GM12878 (cell line): ENCODE data around the gene ATRNL1. TPM values are rescaled to one million over a fixed set of nuclear protein-coding genes. Genes with fewer than 3 reads are reported as not detected.

Experiments
- ATAC-seq: fragments of 200-7000 bp; cut with Tn5 transposase; 3 replicates; pipeline ENCODE4 v1.9.1; 2020; ENCODE audit warnings: mild to moderate bottlenecking, moderate library complexity
- BruUV-seq: library from RNA; stranded (reverse); fragments of 400-500 nt; replicated peaks from 2 replicates; lab custom pipeline; 2021; lab: Mats Ljungman, UMichigan
- CTCF ChIA-PET: fragments of 300-600 bp; sonication (Branson Sonifier 250); formaldehyde crosslinking; extraction: SDS; loops from one replicate; lab custom pipeline; 2021; ENCODE audit warnings: inconsistent platforms; lab: Yijun Ruan, JAX
- POLR2A ChIA-PET: fragments of 350-600 bp; formaldehyde crosslinking; extraction: SDS; loops from one replicate; lab custom pipeline; 2021; ENCODE audit warnings: inconsistent platforms; lab: Charles Lee
- RAD21 ChIA-PET: fragments of 300-600 bp; sonication (Branson Sonifier 250); formaldehyde crosslinking; loops from one replicate; lab custom pipeline; 2023; ENCODE audit warnings: antibody characterized with exemption; ENCODE audit not compliant: unreplicated experiment; lab: Charles Lee
- SMC1A ChIA-PET: fragments of 300-600 bp; sonication (Branson Sonifier 250); formaldehyde crosslinking; loops from one replicate; lab custom pipeline; 2023; ENCODE audit not compliant: unreplicated experiment, uncharacterized antibody; lab: Charles Lee
- DNase-seq: peaks from one replicate; pipeline ENCODE4 v3.0.0-alpha.2; 2011; ENCODE audit warnings: low read depth, low spot score
- FAIRE-seq: peaks from 3 replicates; lab custom pipeline; 2011; peaks lifted over from hg19 to GRCh38; lab: Jason Lieb, UNC
- H2AFZ ChIP-seq: 2 replicates; pipeline ENCODE4 v1.6.0; 2011; ENCODE audit warnings: low read depth, low read length, control low read depth; ENCODE audit not compliant: control insufficient read depth
- H3K27ac ChIP-seq: 2 replicates; pipeline ENCODE4 v1.5.1; 2011; ENCODE audit warnings: control low read depth; ENCODE audit not compliant: control insufficient read depth, insufficient read depth
- H3K27me3 ChIP-seq, 2 experiments: replicated peaks in 1 of 2; 2 replicates each; pipeline versions ENCODE4 v1.6.0 to v1.6.1; 2011; ENCODE audit warnings: low read length in 1 of 2; ENCODE audit not compliant: control insufficient read depth in 2 of 2, insufficient read depth in 2 of 2
- H3K36me3 ChIP-seq, 2 experiments: 2 replicates each; pipeline ENCODE4 v1.5.1; 2011; ENCODE audit warnings: low read length in 1 of 2; ENCODE audit not compliant: control insufficient read depth in 2 of 2, insufficient read depth in 2 of 2
- H3K4me1 ChIP-seq: 2 replicates; pipeline ENCODE4 v1.6.1; 2011; ENCODE audit warnings: mild to moderate bottlenecking, low read length, moderate library complexity, mixed read lengths; ENCODE audit not compliant: control insufficient read depth, insufficient read depth
- H3K4me2 ChIP-seq: 2 replicates; pipeline ENCODE4 v1.6.0; 2011; ENCODE audit warnings: control low read depth; ENCODE audit not compliant: control insufficient read depth, insufficient read depth
- H3K4me3 ChIP-seq: fragments of 200-600 bp; sonication (generic); 2 replicates; pipeline ENCODE4 v1.5.1; 2016
- H3K79me2 ChIP-seq: 2 replicates; pipeline ENCODE4 v1.6.0; 2011; ENCODE audit warnings: low read length; ENCODE audit not compliant: control insufficient read depth, insufficient read depth
- H3K9ac ChIP-seq: 2 replicates; pipeline ENCODE4 v1.8.0; 2011; ENCODE audit warnings: low read length, control low read depth, mixed read lengths; ENCODE audit not compliant: control insufficient read depth, insufficient read depth
- H3K9me3 ChIP-seq: replicated peaks from 3 replicates; pipeline ENCODE4 v1.5.1; 2011; ENCODE audit warnings: mild to moderate bottlenecking, low read length; ENCODE audit not compliant: control insufficient read depth, insufficient read depth
- H4K20me1 ChIP-seq: 2 replicates; pipeline ENCODE4 v1.6.0; 2011; ENCODE audit not compliant: control insufficient read depth, insufficient read depth
- CREB1 ChIP-seq: IDR thresholded peaks from 2 replicates; pipeline ENCODE4 v1.6.1; 2012; ENCODE audit warnings: low read depth, mild to moderate bottlenecking, inconsistent platforms
- E2F8 ChIP-seq: fragments of 450-650 bp; IDR thresholded peaks from 2 replicates; pipeline ENCODE4 v1.6.1; 2018; ENCODE audit warnings: mild to moderate bottlenecking, low read depth, moderate library complexity; ENCODE audit not compliant: partially characterized antibody
- ELK1 ChIP-seq: IDR thresholded peaks from 2 replicates; pipeline ENCODE4 v1.6.1; 2012; ENCODE audit warnings: low read depth, low read length, improper control_type of control experiment
- GABPA ChIP-seq: IDR thresholded peaks from 2 replicates; pipeline ENCODE4 v1.6.1; 2014; ENCODE audit warnings: antibody characterized with exemption, low read depth, mild to moderate bottlenecking, inconsistent platforms
- HDAC2 ChIP-seq: fragments of 200-600 bp; sonication (generic); IDR thresholded peaks from 2 replicates; pipeline ENCODE4 v1.6.1; 2017
- JUNB ChIP-seq: IDR thresholded peaks from 2 replicates; pipeline ENCODE4 v1.6.1; 2016; ENCODE audit warnings: antibody characterized with exemption, mild to moderate bottlenecking
- JUND ChIP-seq: IDR thresholded peaks from 2 replicates; pipeline ENCODE4 v1.6.1; 2012; ENCODE audit warnings: low read depth, mild to moderate bottlenecking, low read length, improper control_type of control experiment, moderate library complexity
- MEF2B ChIP-seq: fragments of 450-650 bp; IDR thresholded peaks from 2 replicates; pipeline ENCODE4 v1.6.1; 2018; ENCODE audit warnings: mild to moderate bottlenecking, moderate library complexity; ENCODE audit not compliant: partially characterized antibody, poor library complexity, severe bottlenecking
- NFIC ChIP-seq: IDR thresholded peaks from 2 replicates; pipeline ENCODE4 v1.6.1; 2012; ENCODE audit warnings: low read depth, mild to moderate bottlenecking, inconsistent platforms, low read length, moderate library complexity
- PAX8 ChIP-seq: fragments of 450-650 bp; IDR thresholded peaks from 2 replicates; pipeline ENCODE4 v1.6.1; 2017; ENCODE audit warnings: mild to moderate bottlenecking, moderate library complexity
- SIN3A ChIP-seq: IDR thresholded peaks from 2 replicates; pipeline ENCODE4 v1.6.1; 2012; ENCODE audit warnings: low read depth, low read length, improper control_type of control experiment
- SKIL ChIP-seq: fragments of 450-650 bp; IDR thresholded peaks from 2 replicates; pipeline ENCODE4 v1.6.1; 2017; ENCODE audit warnings: mild to moderate bottlenecking, low read depth, inconsistent platforms; ENCODE audit not compliant: poor library complexity, severe bottlenecking
- SP1 ChIP-seq: IDR thresholded peaks from one replicate; pipeline ENCODE4 v1.6.1; 2011; ENCODE audit warnings: low read depth, low read length
- STAT3 ChIP-seq: IDR thresholded peaks from 2 replicates; pipeline ENCODE4 v1.6.1; 2011; ENCODE audit warnings: low read depth, low read length, improper control_type of control experiment
- SUPT20H ChIP-seq: IDR thresholded peaks from 2 replicates; pipeline ENCODE4 v1.6.1; 2011; ENCODE audit warnings: low read depth, mild to moderate bottlenecking, low read length, moderate library complexity, borderline replicate concordance; ENCODE audit not compliant: control insufficient read depth
- SUZ12 ChIP-seq: fragments of 200-600 bp; sonication (generic); IDR thresholded peaks from one replicate; pipeline ENCODE4 v1.6.1; 2018; ENCODE audit warnings: antibody characterized with exemption, mild to moderate bottlenecking; ENCODE audit not compliant: unreplicated experiment
- ZBTB33 ChIP-seq: fragments of 450-650 bp; IDR thresholded peaks from 2 replicates; pipeline ENCODE4 v1.6.1; 2017; ENCODE audit warnings: mild to moderate bottlenecking
- ZNF274 ChIP-seq: IDR thresholded peaks from one replicate; pipeline ENCODE4 v1.8.0; 2011; ENCODE audit not compliant: insufficient read length, insufficient read depth
- ZSCAN29 ChIP-seq: fragments of 450-650 bp; IDR thresholded peaks from 2 replicates; pipeline ENCODE4 v1.6.1; 2017; ENCODE audit warnings: mild to moderate bottlenecking, moderate library complexity
- WGBS: methylation state at CpG from one replicate; pipeline ENCODE4 v1.1.6; 2016; ENCODE audit warnings: low lambda C conversion rate; ENCODE audit not compliant: insufficient replicate concordance, insufficient coverage; ENCODE audit errors: missing lambda C conversion rate; 5-methylcytosine and 5-hydroxymethylcytosine counted together
- in situ Hi-C: fragments of 300-500 bp; cut with MboI; formaldehyde crosslinking; loops from 9 replicates; pipeline ENCODE4 v1.14.3; 2018; ENCODE audit warnings: mixed read lengths
- intact Hi-C: fragments of 100-400 bp; cut with micrococcal nuclease; formaldehyde crosslinking; loops from one replicate; pipeline ENCODE4 v1.14.2; 2022; ENCODE audit not compliant: unreplicated experiment
- polyA plus RNA-seq, 11 experiments: library from polyadenylated mRNA; depleted of rRNA in 4 of 11; unstranded in 6 of 11; stranded (reverse) in 5 of 11; fragments of >200 nt; fragmentation: Nextera tagmentation in 4 of 11; fragmentation: Illumina TruSeq in 1 of 11; extraction: Ambion mirVana in 4 of 11; extraction: Trizol in 1 of 11; gene quantifications; 1 replicate in 1 of 11; 2 replicates in 10 of 11; pipeline versions ENCODE4 v1.2.1 to v1.2.3, GENCODE V29; 2011 to 2016; ENCODE audit warnings: inconsistent platforms in 2 of 11, missing spikeins in 2 of 11, low read depth in 1 of 11
- total RNA-seq, 4 experiments: library from RNA; depleted of rRNA in 3 of 4; stranded (reverse); fragments of >200 nt in 3 of 4; fragmentation: Illumina TruSeq in 1 of 4; extraction: Trizol in 1 of 4; gene quantifications; 2 replicates each; pipeline versions ENCODE4 v1.2.1 to v1.2.3, GENCODE V29; 2013 to 2021

The ATRNL1 gene
- total and polyA plus RNA-seq, 10 of the 15 experiments (the other 5 are each of a cell fraction or from before 2014, with no cell fraction given) = 0.03 to 1.4 (median 0.34) TPM

GRCh38 chr10:115390607-115391006, 297.4 kb downstream of the ATRNL1 start:
- Histone ChIP-seq H3K79me2 (no peaks in the 10 kb centered on the region), H3K9me3 (no peaks in the 10 kb centered on the region), H3K36me3 (no peaks in the 10 kb centered on the region), H4K20me1 (no peaks in the 10 kb centered on the region), H3K4me3 (no peak overlapping the region), H3K9ac (no peak overlapping the region), H3K4me2 (no peak overlapping the region), H3K4me1 (no peaks in the 10 kb centered on the region), H3K27ac (no peak overlapping the region), H2AFZ (no peak overlapping the region), H3K27me3 (no peaks in the 10 kb centered on the region)
- ATAC-seq (no peak), DNase-seq (no peak), FAIRE-seq (no peak)
- ChIA-PET RAD21 (no interaction called here), CTCF (no interaction called here), SMC1A (no interaction called here), POLR2A (no interaction called here)
- no TSS peak for BruUV-seq
- in situ Hi-C loops (no loop called here), intact Hi-C loops (loop anchor here (1.0 kb wide), 1 partner anchor 15 kb away; no protein-coding TSS in a partner anchor)
- WGBS = 3% methylated on average over 1 of the region's 1 CpG
- TF ChIP-seq SUPT20H (no peak), SP1 (no peak), JUNB (no peak), JUND (no peak), MEF2B (no peak), SKIL (no peak), CREB1 (no peak), SIN3A (no peak), GABPA (no peak), ZSCAN29 (no peak), E2F8 (no peak), HDAC2 (no peak), NFIC (no peak), STAT3 (no peak), ELK1 (no peak), ZNF274 (no peak), SUZ12 (no peak), PAX8 (no peak), ZBTB33 (no peak)
